ENCODE measurements around the gene RHOT2. TPM values are rescaled to one million over a fixed set of nuclear protein-coding genes. Genes with fewer than 3 reads are reported as not detected.

RHOT2 gene
- total RNA-seq, 1 donor from 2014 or later: 73.8 TPM

GRCh38 chr16:695355-696089 is 27.6 kb downstream of the RHOT2 start:
- peak overlapping the region; percentile 23 for H3K4me3 ChIP-seq (ENCODE audit: low read depth, low read length)
- no peak for DNase-seq (ENCODE audit: low read depth)

GRCh38 chr16:698911-699671 is 31.2 kb downstream of the RHOT2 start:
- no peak for TF ChIP-seq CTCF (conservative IDR thresholded peaks at IDR 0.05; ENCODE audit: low read depth, low read length)
- no peak for DNase-seq (ENCODE audit: low read depth)
- no peak overlapping the region for H3K4me3 ChIP-seq (ENCODE audit: low read depth, low read length)

More at GRCh38 chr16:695355-696089, 27.6 kb downstream of the RHOT2 start:
- TF ChIP-seq CTCF (conservative IDR thresholded peaks at IDR 0.05; ENCODE audit: low read depth, low read length): no peak

- H3K4me3 ChIP-seq (ENCODE audit: low read depth, low read length): no peak overlapping the region
- TF ChIP-seq CTCF (conservative IDR thresholded peaks at IDR 0.05; ENCODE audit: low read depth, low read length): no peak
- no peak for DNase-seq (ENCODE audit: low read depth)
Observed at GRCh38 chr16:700684-701584, 33.0 kb downstream of the RHOT2 start.

- DNase-seq (ENCODE audit: low read depth): no peak
- H3K4me3 ChIP-seq (ENCODE audit: low read depth, low read length): no peak overlapping the region
- TF ChIP-seq CTCF (conservative IDR thresholded peaks at IDR 0.05; ENCODE audit: low read depth, low read length): no peak
Observed at GRCh38 chr16:702341-702740, 34.4 kb downstream of the RHOT2 start.

GRCh38 chr16:703406-703805 is 35.5 kb downstream of the RHOT2 start:
- no peak overlapping the region for H3K4me3 ChIP-seq (ENCODE audit: low read depth, low read length)
- no peak for DNase-seq (ENCODE audit: low read depth)
- TF ChIP-seq CTCF (conservative IDR thresholded peaks at IDR 0.05; ENCODE audit: low read depth, low read length): no peak

- no peak for TF ChIP-seq CTCF (conservative IDR thresholded peaks at IDR 0.05; ENCODE audit: low read depth, low read length)
- no peak overlapping the region for H3K4me3 ChIP-seq (ENCODE audit: low read depth, low read length)
- no peak for DNase-seq (ENCODE audit: low read depth)
Observed at GRCh38 chr16:704047-704446, 36.1 kb downstream of the RHOT2 start.

Data from epithelial cell of proximal tubule (primary cell).